ENCODE data around the gene MIXL1.
"Not testable (repeated sequence)": the region's sequence is repeated elsewhere in the genome, so short reads cannot be mapped to it uniquely, and the experiment has no call there.

MIXL1 gene

DNA sequence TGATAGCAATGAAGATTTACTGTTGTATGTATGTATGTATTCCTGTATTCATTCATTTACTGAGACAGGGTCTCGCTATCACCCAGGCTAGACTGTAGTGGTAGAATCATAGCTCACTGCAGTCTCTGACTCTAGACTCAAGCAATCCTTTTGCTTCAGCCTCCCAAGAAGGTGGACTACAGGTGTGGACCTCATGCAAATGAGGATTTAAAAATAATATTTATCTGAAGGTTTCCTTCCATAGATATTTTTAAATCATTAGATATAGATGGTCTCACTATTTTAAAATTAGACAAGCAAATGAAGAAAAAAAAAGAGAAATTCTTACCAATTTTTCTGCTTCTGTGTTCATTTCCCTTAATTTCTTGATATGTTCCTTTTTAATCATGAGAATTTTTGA lies 27.0 kb downstream of the MIXL1 start:
- TF ChIP-seq, protein P1, sequence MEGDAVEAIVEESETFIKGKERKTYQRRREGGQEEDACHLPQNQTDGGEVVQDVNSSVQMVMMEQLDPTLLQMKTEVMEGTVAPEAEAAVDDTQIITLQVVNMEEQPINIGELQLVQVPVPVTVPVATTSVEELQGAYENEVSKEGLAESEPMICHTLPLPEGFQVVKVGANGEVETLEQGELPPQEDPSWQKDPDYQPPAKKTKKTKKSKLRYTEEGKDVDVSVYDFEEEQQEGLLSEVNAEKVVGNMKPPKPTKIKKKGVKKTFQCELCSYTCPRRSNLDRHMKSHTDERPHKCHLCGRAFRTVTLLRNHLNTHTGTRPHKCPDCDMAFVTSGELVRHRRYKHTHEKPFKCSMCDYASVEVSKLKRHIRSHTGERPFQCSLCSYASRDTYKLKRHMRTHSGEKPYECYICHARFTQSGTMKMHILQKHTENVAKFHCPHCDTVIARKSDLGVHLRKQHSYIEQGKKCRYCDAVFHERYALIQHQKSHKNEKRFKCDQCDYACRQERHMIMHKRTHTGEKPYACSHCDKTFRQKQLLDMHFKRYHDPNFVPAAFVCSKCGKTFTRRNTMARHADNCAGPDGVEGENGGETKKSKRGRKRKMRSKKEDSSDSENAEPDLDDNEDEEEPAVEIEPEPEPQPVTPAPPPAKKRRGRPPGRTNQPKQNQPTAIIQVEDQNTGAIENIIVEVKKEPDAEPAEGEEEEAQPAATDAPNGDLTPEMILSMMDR (IDR thresholded peaks at IDR 0.05) = no peak
- DNase-seq (ENCODE audit: low spot score) = no peak
- H3K4me3 ChIP-seq = no peak overlapping the region
- H3K27ac ChIP-seq = no peak overlapping the region

DNA sequence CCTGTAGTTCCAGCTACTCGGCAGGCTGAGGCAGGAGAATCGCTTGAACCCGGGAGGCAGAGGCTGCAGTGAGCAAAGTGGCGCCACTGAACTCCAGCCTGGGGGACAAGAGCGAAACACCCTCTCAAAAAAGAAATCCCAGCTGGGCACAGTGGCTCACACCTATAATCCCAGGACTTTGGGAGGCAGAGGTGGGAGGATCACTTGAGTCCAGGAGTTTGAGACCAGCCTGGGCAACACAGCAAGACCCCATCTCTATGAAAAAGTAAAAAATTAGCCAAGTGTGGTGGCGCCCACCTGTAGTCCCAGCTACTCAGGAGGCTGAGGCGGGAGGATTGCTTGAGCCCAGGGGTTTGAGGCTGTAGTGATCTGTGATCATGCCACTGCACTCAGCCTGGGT lies 29.4 kb downstream of the MIXL1 start:
- not testable (repeated sequence) for H3K4me3 ChIP-seq; DNase-seq (ENCODE audit: low spot score); H3K27ac ChIP-seq

DNA sequence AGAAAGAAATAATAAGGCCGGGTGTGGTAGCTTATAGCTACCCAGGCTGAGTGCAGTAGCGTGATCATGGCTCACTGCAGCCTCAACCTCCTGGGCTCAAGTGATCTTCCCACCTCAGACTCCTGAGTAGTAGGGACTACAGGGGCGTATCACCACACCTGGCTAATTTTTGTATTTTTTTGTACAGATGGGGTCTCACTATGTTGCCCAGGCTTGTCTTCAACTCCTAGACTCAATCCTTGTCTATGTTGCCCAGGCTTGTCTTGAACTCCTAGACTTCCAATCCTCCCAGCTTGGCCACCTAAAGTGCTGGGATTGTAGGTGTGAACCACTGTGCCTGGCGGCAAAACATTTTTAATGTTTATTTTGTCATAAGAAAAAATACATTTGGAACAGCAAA lies 30.5 kb downstream of the MIXL1 start:
- TF ChIP-seq, protein P1 (IDR thresholded peaks at IDR 0.05) = no peak
- DNase-seq (ENCODE audit: low spot score) = no peak
- Histone ChIP-seq H3K27ac (no peak overlapping the region), H3K4me3 (no peak overlapping the region)

DNA sequence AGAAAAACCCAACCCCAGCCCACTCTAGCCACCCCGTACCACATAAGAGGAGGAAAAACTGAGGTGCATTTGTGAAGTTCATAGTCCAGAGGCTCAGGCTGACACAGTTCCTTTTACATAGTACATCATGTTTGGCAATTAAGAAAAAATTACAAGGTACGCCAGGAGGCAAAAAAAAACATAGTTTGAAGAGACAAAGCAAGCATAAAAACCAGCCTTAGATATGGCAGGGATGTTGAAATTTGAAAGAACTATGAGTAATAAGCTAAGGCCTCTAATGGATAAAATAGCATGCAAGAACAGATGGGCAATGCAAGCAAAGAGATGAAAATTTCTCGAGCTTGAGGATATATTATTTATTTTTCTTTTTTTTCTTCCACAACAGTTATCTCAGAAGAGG lies 31.9 kb downstream of the MIXL1 start:
- no peak overlapping the region for H3K27ac ChIP-seq
- TF ChIP-seq, protein P1 (IDR thresholded peaks at IDR 0.05) = no peak
- H3K4me3 ChIP-seq = no peak overlapping the region
- no peak for DNase-seq (ENCODE audit: low spot score)

DNA sequence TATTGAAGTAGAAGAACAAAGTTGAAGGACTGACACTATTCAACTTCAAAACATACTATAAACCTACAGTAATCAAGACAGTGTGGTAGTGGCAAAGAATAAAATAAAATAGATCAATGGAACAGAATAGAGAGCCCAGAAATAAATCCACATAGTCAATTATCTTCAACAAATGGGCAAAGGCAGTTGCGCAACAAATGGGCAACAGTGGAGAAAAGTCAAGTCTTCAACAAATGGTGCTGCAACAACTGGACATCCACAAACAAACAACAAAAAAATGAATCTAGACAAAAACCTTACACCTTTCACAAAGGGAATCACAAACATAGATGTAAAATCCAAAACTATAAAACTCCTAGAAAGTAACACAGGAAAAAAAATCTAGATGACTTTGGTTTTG lies 38.4 kb downstream of the MIXL1 start:
- no peak overlapping the region for H3K27ac ChIP-seq
- TF ChIP-seq, protein P1 (IDR thresholded peaks at IDR 0.05) = no peak
- DNase-seq (ENCODE audit: low spot score) = no peak
- no peak overlapping the region for H3K4me3 ChIP-seq

DNA sequence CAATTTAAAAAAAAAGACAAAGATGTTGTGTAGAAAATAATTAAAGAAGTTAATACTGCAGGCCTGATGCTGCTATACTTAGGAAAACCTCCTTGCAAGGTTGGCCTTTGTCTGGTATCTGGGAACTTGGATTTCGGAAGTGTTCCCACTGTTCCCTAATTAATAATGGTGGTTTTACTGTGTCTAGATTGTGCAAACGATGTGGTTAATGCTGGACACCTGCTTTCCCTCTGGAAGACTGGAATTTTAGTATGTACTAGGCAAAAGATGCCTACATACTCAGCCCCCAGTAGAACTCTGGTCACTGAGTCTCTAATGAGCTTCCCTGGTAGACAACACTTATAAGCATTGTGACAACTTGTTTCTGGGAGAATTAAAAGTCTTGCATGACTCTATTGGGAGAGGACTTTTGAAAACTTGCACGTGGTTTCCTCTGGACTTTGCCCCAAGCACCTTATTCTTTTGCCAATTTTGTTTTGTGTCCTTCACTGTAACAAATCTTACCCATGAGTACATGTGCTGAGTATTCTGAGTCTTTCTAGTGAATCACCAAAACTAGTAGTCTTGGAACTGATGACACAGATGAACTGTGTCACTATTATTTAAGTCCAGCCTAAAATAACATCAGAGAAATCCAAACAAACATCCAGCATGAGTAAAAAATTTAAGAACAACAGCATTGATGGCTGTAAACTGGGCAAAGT lies 45.1 kb downstream of the MIXL1 start:
- no peak for DNase-seq (ENCODE audit: low spot score)
- Histone ChIP-seq H3K27ac (no peak overlapping the region), H3K4me3 (no peak overlapping the region)
- TF ChIP-seq, protein P1 (IDR thresholded peaks at IDR 0.05) = no peak

DNA sequence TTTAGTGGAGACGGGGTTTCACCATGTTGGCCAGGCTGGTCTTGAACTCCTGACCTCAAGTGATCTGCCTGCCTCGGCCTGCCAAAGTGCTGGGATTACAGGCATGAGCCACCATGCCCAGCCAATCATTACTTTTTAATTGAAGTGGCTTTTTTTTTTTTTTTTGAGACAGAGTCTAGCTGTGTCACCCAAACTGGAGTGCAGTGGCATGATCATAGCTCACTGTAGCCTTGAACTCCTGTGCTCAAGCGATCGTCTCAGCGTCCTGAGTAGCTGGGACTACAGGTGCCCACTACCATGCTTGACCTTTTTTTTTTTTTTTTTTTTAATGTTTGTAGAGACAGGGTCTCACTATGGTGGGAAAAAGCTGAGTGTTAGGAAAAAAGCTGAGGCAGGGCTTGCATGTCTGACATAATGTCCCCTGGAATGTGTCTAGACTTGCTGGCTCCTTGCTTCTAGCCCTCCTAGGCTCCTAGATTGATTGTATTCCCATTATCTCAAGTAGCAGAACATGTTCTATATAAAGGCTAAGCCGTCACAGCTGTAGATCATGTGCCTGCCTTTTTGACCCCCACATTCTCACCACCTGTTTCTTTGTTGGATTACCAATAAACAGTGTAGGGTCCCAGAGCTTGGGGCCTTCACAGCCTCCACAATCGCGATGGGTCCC lies 48.9 kb downstream of the MIXL1 start:
- not testable (repeated sequence) for H3K4me3 ChIP-seq; DNase-seq (ENCODE audit: low spot score)
- peak overlapping the region; percentile 59 to 60 for H3K27ac ChIP-seq

DNA sequence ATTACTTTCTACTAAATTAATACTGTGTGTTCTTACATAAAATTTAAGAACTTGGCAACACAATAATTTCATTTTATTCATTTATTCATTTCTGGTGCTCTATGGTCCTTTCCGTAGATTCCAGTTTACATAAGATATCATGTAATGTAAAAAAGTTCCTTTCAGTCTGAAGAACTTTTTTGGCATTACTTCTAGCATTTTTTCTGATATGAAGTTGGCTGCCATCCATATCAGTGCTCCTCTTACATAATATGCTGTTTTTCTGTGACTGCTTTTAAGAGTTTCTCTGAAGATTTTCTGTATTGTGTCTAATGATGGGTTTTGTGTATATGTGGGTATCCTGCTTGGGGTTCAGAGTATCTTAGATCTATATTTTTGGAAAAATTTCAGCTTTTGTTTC lies 50.7 kb downstream of the MIXL1 start:
- DNase-seq (ENCODE audit: low spot score) = no peak
- Histone ChIP-seq H3K27ac (no peak overlapping the region), H3K4me3 (no peak overlapping the region)
- TF ChIP-seq, protein P1 (IDR thresholded peaks at IDR 0.05) = no peak

Measured in coronary artery (tissue), 2 donors.